HEK293 (cell line): Measurements from ENCODE around the gene RTN3.

Experiments used
- CTCF ChIA-PET: fragments of 350-600 bp; formaldehyde crosslinking; extraction: SDS; loops from one replicate; lab custom pipeline; 2021; ENCODE audit warnings: antibody characterized with exemption; lab: Yijun Ruan, JAX
- POLR2A ChIA-PET: fragments of 300-600 bp; formaldehyde crosslinking; extraction: SDS; loops from one replicate; lab custom pipeline; 2020; ENCODE audit warnings: antibody characterized with exemption, inconsistent platforms; lab: Yijun Ruan, JAX
- H3K27ac ChIP-seq: fragments of 200-500 bp; sonication (Bioruptor generic); 2 replicates; pipeline ENCODE4 v1.5.1; 2014; ENCODE audit warnings: low read depth, low read length, control low read depth, inconsistent platforms; ENCODE audit errors: extremely low read depth
- H3K36me3 ChIP-seq, 2 experiments: fragments of 200-500 bp in 1 of 2; sonication (Bioruptor generic) in 1 of 2; 1 replicate in 1 of 2; 2 replicates in 1 of 2; pipeline ENCODE4 v1.5.1; 2014 to 2017; ENCODE audit warnings: inconsistent platforms in 2 of 2, low read length in 2 of 2; ENCODE audit not compliant: control insufficient read depth in 2 of 2, insufficient read depth in 1 of 2
- H3K4me1 ChIP-seq: fragments of 200-500 bp; sonication (Bioruptor generic); 2 replicates; pipeline ENCODE4 v1.5.1; 2014; ENCODE audit warnings: mild to moderate bottlenecking, low read length, inconsistent platforms; ENCODE audit not compliant: control insufficient read depth, insufficient read depth
- H3K4me3 ChIP-seq: 2 replicates; pipeline ENCODE4 v1.5.1; 2011; ENCODE audit warnings: low read depth, mild to moderate bottlenecking, control low read depth, low read length, moderate library complexity
- H3K9me3 ChIP-seq: fragments of 200-500 bp; sonication (Bioruptor generic); 2 replicates; pipeline ENCODE4 v1.5.1; 2014; ENCODE audit warnings: low read depth, low read length, inconsistent platforms; ENCODE audit not compliant: control insufficient read depth, insufficient read depth
- BCL11A ChIP-seq: fragments of 450-650 bp; formaldehyde crosslinking; IDR thresholded peaks from 2 replicates; pipeline ENCODE4 v1.5.1; 2016; ENCODE audit warnings: low read depth, missing biosample characterization, missing genetic modification characterization
- GLI2 ChIP-seq: fragments of 450-650 bp; formaldehyde crosslinking; IDR thresholded peaks from 2 replicates; pipeline ENCODE4; 2017; ENCODE audit warnings: missing biosample characterization, missing genetic modification characterization, low read depth, borderline replicate concordance
- GLI4 ChIP-seq: fragments of 450-650 bp; formaldehyde crosslinking; IDR thresholded peaks from 2 replicates; pipeline ENCODE4 v1.5.1; 2016; ENCODE audit warnings: missing biosample characterization, missing genetic modification characterization
- KLF17 ChIP-seq: fragments of 450-650 bp; formaldehyde crosslinking; IDR thresholded peaks from 2 replicates; pipeline ENCODE4 v1.5.1; 2016; ENCODE audit warnings: missing biosample characterization, missing genetic modification characterization
- SP3 ChIP-seq: fragments of 450-650 bp; formaldehyde crosslinking; IDR thresholded peaks from 2 replicates; pipeline ENCODE4 v1.5.1; 2016; ENCODE audit warnings: missing biosample characterization, missing genetic modification characterization
- TCF7L2 ChIP-seq: IDR thresholded peaks from 2 replicates; pipeline ENCODE4 v1.6.1; 2011; ENCODE audit warnings: low read depth, mild to moderate bottlenecking, inconsistent platforms, low read length, moderate library complexity, borderline replicate concordance
- WT1 ChIP-seq: fragments of 450-650 bp; formaldehyde crosslinking; IDR thresholded peaks from 2 replicates; pipeline ENCODE4 v1.5.1; 2016; ENCODE audit warnings: missing biosample characterization, missing genetic modification characterization
- YY1 ChIP-seq: fragments of 450-650 bp; formaldehyde crosslinking; IDR thresholded peaks from 2 replicates; pipeline ENCODE4 v1.5.1; 2018; ENCODE audit warnings: missing biosample characterization, missing genetic modification characterization
- ZBTB21 ChIP-seq: fragments of 450-650 bp; formaldehyde crosslinking; IDR thresholded peaks from 2 replicates; pipeline ENCODE4 v1.5.1; 2017; ENCODE audit warnings: missing biosample characterization, missing genetic modification characterization
- ZBTB7A ChIP-seq: fragments of 450-650 bp; formaldehyde crosslinking; IDR thresholded peaks from 2 replicates; pipeline ENCODE4 v1.5.1; 2016; ENCODE audit warnings: low read depth, missing biosample characterization, missing genetic modification characterization
- ZBTB8A ChIP-seq: fragments of 450-650 bp; formaldehyde crosslinking; IDR thresholded peaks from 2 replicates; pipeline ENCODE4 v1.5.1; 2016; ENCODE audit warnings: missing biosample characterization, missing genetic modification characterization
- ZFHX2 ChIP-seq: fragments of 450-650 bp; formaldehyde crosslinking; conservative IDR thresholded peaks from 2 replicates; pipeline ENCODE4 v1.5.1; 2016; ENCODE audit warnings: missing biosample characterization, missing genetic modification characterization
- ZNF138 ChIP-seq: fragments of 450-650 bp; formaldehyde crosslinking; IDR thresholded peaks from 2 replicates; pipeline ENCODE4 v1.5.1; 2016; ENCODE audit warnings: missing biosample characterization, missing genetic modification characterization, borderline replicate concordance
- ZNF146 ChIP-seq: fragments of 450-650 bp; formaldehyde crosslinking; IDR thresholded peaks from 2 replicates; pipeline ENCODE4 v1.5.1; 2016; ENCODE audit warnings: missing biosample characterization, missing genetic modification characterization
- ZNF16 ChIP-seq: fragments of 450-650 bp; formaldehyde crosslinking; IDR thresholded peaks from 2 replicates; pipeline ENCODE4 v1.5.1; 2016; ENCODE audit warnings: low read depth, missing biosample characterization, missing genetic modification characterization
- ZNF174 ChIP-seq: fragments of 450-650 bp; formaldehyde crosslinking; IDR thresholded peaks from 2 replicates; pipeline ENCODE4 v1.5.0; 2017; ENCODE audit warnings: missing biosample characterization, mild to moderate bottlenecking, missing genetic modification characterization
- ZNF2 ChIP-seq: fragments of 450-650 bp; formaldehyde crosslinking; IDR thresholded peaks from 2 replicates; pipeline ENCODE4 v1.5.1; 2016; ENCODE audit warnings: missing biosample characterization, missing genetic modification characterization
- ZNF223 ChIP-seq: fragments of 450-650 bp; formaldehyde crosslinking; IDR thresholded peaks from 2 replicates; pipeline ENCODE4 v1.5.1; 2016; ENCODE audit warnings: missing biosample characterization, missing genetic modification characterization
- ZNF274 ChIP-seq, 2 experiments: fragments of 200-500 bp in 1 of 2; fragments of 450-650 bp in 1 of 2; sonication (Bioruptor generic) in 1 of 2; formaldehyde crosslinking in 1 of 2; IDR thresholded peaks; 2 replicates each; pipeline versions ENCODE4 v1.5.1 to v1.6.1; 2014 to 2016; ENCODE audit warnings: borderline replicate concordance in 1 of 2, inconsistent platforms in 1 of 2, low read length in 1 of 2, missing biosample characterization in 1 of 2, missing genetic modification characterization in 1 of 2
- ZNF350 ChIP-seq: fragments of 450-650 bp; formaldehyde crosslinking; IDR thresholded peaks from 2 replicates; pipeline ENCODE4 v1.5.0; 2017; ENCODE audit warnings: missing biosample characterization, mild to moderate bottlenecking, missing genetic modification characterization
- ZNF354C ChIP-seq: fragments of 450-650 bp; formaldehyde crosslinking; IDR thresholded peaks from 2 replicates; pipeline ENCODE4 v1.5.1; 2016; ENCODE audit warnings: missing biosample characterization, missing genetic modification characterization, low read depth, borderline replicate concordance
- ZNF398 ChIP-seq: fragments of 450-650 bp; formaldehyde crosslinking; IDR thresholded peaks from 2 replicates; pipeline ENCODE4 v1.5.1; 2017; ENCODE audit warnings: missing biosample characterization, missing genetic modification characterization
- ZNF555 ChIP-seq: fragments of 450-650 bp; formaldehyde crosslinking; conservative IDR thresholded peaks from 2 replicates; pipeline ENCODE4 v1.5.1; 2017; ENCODE audit warnings: missing biosample characterization, mild to moderate bottlenecking, missing genetic modification characterization, inconsistent platforms
- ZNF580 ChIP-seq: fragments of 450-650 bp; formaldehyde crosslinking; IDR thresholded peaks from 2 replicates; pipeline ENCODE4 v1.5.1; 2016; ENCODE audit warnings: missing biosample characterization, missing genetic modification characterization
- ZNF623 ChIP-seq: fragments of 450-650 bp; formaldehyde crosslinking; IDR thresholded peaks from 2 replicates; pipeline ENCODE4 v1.5.1; 2016; ENCODE audit warnings: missing biosample characterization, missing genetic modification characterization
- ZNF660 ChIP-seq: fragments of 450-650 bp; IDR thresholded peaks from 2 replicates; pipeline ENCODE4 v1.5.1; 2018; ENCODE audit warnings: missing biosample characterization, mild to moderate bottlenecking, missing genetic modification characterization
- ZNF677 ChIP-seq: fragments of 450-650 bp; IDR thresholded peaks from 2 replicates; pipeline ENCODE4 v1.5.0; 2018; ENCODE audit warnings: missing biosample characterization, mild to moderate bottlenecking, missing genetic modification characterization, moderate library complexity
- ZNF704 ChIP-seq: fragments of 450-650 bp; formaldehyde crosslinking; IDR thresholded peaks from 2 replicates; pipeline ENCODE4 v1.5.1; 2016; ENCODE audit warnings: missing biosample characterization, missing genetic modification characterization
- ZNF76 ChIP-seq: fragments of 450-650 bp; formaldehyde crosslinking; IDR thresholded peaks from 2 replicates; pipeline ENCODE4; 2016; ENCODE audit warnings: low read depth, missing biosample characterization, missing genetic modification characterization, borderline replicate concordance

The RTN3 gene

GRCh38 chr11:63711838-63712237, 30.5 kb downstream of the RTN3 start:
- Histone ChIP-seq H3K9me3 (no peaks in the 10 kb centered on the region), H3K4me1 (0 out of 2 replicates have a peak, but pooled peaks cover 2% of the 10 kb centered on the region), H3K4me3 (no peak overlapping the region), H3K36me3 (no peaks in the 10 kb centered on the region), H3K27ac (no peak overlapping the region)
- TF ChIP-seq BCL11A (tag by site-specific recombination) (no peak), ZNF704 (tag by site-specific recombination) (no peak), ZNF76 (tag by site-specific recombination) (no peak), GLI2 (tag by site-specific recombination) (no peak), WT1 (tag by site-specific recombination) (no peak), ZNF555 (tag by site-specific recombination) (no peak), ZNF354C (tag by site-specific recombination) (no peak), SP3 (no peak), ZNF174 (tag by site-specific recombination) (no peak), TCF7L2 (no peak), ZNF146 (tag by site-specific recombination) (no peak), ZBTB8A (tag by site-specific recombination) (no peak), YY1 (tag by site-specific recombination) (no peak), ZFHX2 (tag by site-specific recombination) (no peak), ZNF274 (IDR thresholded peaks at IDR 0.05; ENCODE audit: low read length) (no peak), ZNF274 (tag by site-specific recombination; IDR thresholded peaks at IDR 0.05; ENCODE audit: borderline replicate concordance) (no peak), ZNF2 (no peak), ZBTB7A (tag by site-specific recombination) (no peak), ZNF138 (tag by site-specific recombination) (no peak)
- ChIA-PET POLR2A (no interaction called here), CTCF (interaction anchor here (1.1 to 1.2 kb wide), 2 partner anchors 27 to 76 kb away, joined by 3 to 6 read pairs; no protein-coding TSS in a partner anchor)

- Histone ChIP-seq H3K4me1 (0 out of 2 replicates have a peak, but pooled peaks cover 2% of the 10 kb centered on the region), H3K9me3 (no peaks in the 10 kb centered on the region), H3K36me3 (peaks cover 0 to under 1% of the 10 kb centered on the region in 2 experiments; a peak in 2 of 3 replicates), H3K4me3 (no peak overlapping the region), H3K27ac (no peak overlapping the region)
- ChIA-PET CTCF (interaction anchor here (3.7 kb wide), 1 partner anchor 23 kb away, joined by 14 read pairs; no protein-coding TSS in a partner anchor), POLR2A (no interaction called here)
- TF ChIP-seq ZNF350 (no peak), ZNF677 (no peak), ZFHX2 (tag by site-specific recombination) (no peak), ZNF398 (no peak), ZNF580 (tag by site-specific recombination) (no peak), ZNF223 (tag by site-specific recombination) (no peak), ZNF660 (tag by site-specific recombination) (no peak), ZBTB21 (tag by site-specific recombination) (no peak), ZNF16 (tag by site-specific recombination) (no peak), ZNF274 (IDR thresholded peaks at IDR 0.05; ENCODE audit: low read length) (no peak), ZNF274 (tag by site-specific recombination; IDR thresholded peaks at IDR 0.05; ENCODE audit: borderline replicate concordance) (no peak), ZNF623 (tag by site-specific recombination) (no peak), KLF17 (tag by site-specific recombination) (no peak), GLI4 (tag by site-specific recombination) (no peak)
These were observed 32.5 kb downstream of the RTN3 start for GRCh38 chr11:63713766-63714165.
